GM21717 (cell line): Measurements from ENCODE around the gene ARHGEF28.

Experiments
- ATAC-seq: cut with Tn5 transposase; IDR thresholded peaks from one replicate; pipeline ENCODE4 v1.9.1; 2021; ENCODE audit warnings: mild to moderate bottlenecking, moderate library complexity; ENCODE audit not compliant: unreplicated experiment

ARHGEF28 gene

GRCh38 chr5:73895471-73895870, 269.5 kb downstream of the ARHGEF28 start:
- no peak for ATAC-seq

GRCh38 chr5:73896097-73896496, 270.1 kb downstream of the ARHGEF28 start:
- no peak for ATAC-seq

- no peak for ATAC-seq
Measured at GRCh38 chr5:73896668-73897067, 270.7 kb downstream of the ARHGEF28 start.

- ATAC-seq = no peak
Measured at GRCh38 chr5:73897893-73898292, 271.9 kb downstream of the ARHGEF28 start.

- peak; percentile 82 for ATAC-seq
Measured at GRCh38 chr5:73899055-73899454, 273.1 kb downstream of the ARHGEF28 start.

- no peak for ATAC-seq
Measured at GRCh38 chr5:73899916-73900315, 273.9 kb downstream of the ARHGEF28 start.

- no peak for ATAC-seq
Measured at GRCh38 chr5:73900566-73900965, 274.6 kb downstream of the ARHGEF28 start.

GRCh38 chr5:73901043-73901442, 275.0 kb downstream of the ARHGEF28 start:
- ATAC-seq = no peak

- ATAC-seq = no peak
Measured at GRCh38 chr5:73901455-73901854, 275.5 kb downstream of the ARHGEF28 start.

GRCh38 chr5:73902327-73903051, 276.5 kb downstream of the ARHGEF28 start:
- ATAC-seq = no peak

- no peak for ATAC-seq
Measured at GRCh38 chr5:73903169-73903568, 277.2 kb downstream of the ARHGEF28 start.

- no peak for ATAC-seq
Measured at GRCh38 chr5:73906277-73906676, 280.3 kb downstream of the ARHGEF28 start.

- no peak for ATAC-seq
Measured at GRCh38 chr5:73907164-73907563, 281.2 kb downstream of the ARHGEF28 start.

- ATAC-seq = no peak
Measured at GRCh38 chr5:73908395-73908794, 282.4 kb downstream of the ARHGEF28 start.

- no peak for ATAC-seq
Measured at GRCh38 chr5:73908846-73909245, 282.9 kb downstream of the ARHGEF28 start.

GRCh38 chr5:73909474-73909873, 283.5 kb downstream of the ARHGEF28 start:
- no peak for ATAC-seq

- no peak for ATAC-seq
Measured at GRCh38 chr5:73911761-73912393, 285.9 kb downstream of the ARHGEF28 start.

- no peak for ATAC-seq
Measured at GRCh38 chr5:73912821-73913271, 286.9 kb downstream of the ARHGEF28 start.

- ATAC-seq = no peak
Measured at GRCh38 chr5:73913971-73914370, 288.0 kb downstream of the ARHGEF28 start.

- ATAC-seq = no peak
Measured at GRCh38 chr5:73915345-73915744, 289.3 kb downstream of the ARHGEF28 start.

GRCh38 chr5:73917433-73917832, 291.4 kb downstream of the ARHGEF28 start:
- no peak for ATAC-seq

GRCh38 chr5:73917891-73918290, 291.9 kb downstream of the ARHGEF28 start:
- no peak for ATAC-seq
